ENCODE results near the gene FGF5.

The FGF5 gene

GRCh38 chr4:80252953-80253352, 13.5 kb upstream of the FGF5 start:
- Histone ChIP-seq H3K4me1 (ENCODE audit: control insufficient read depth in 2 of 2, insufficient read depth in 1 of 2, low read depth in 1 of 2, low read length in 2 of 2) (no peaks in the 10 kb centered on the region), H3K23ac (ENCODE audit: low read depth, low read length, poor library complexity) (no peak overlapping the region), H3K18ac (ENCODE audit: low read length) (no peak overlapping the region), H2BK12ac (ENCODE audit: low read length) (no peak overlapping the region), H3K79me1 (ENCODE audit: low read depth, low read length) (no peaks in the 10 kb centered on the region), H3K4ac (ENCODE audit: low read length) (no peak overlapping the region), H4K91ac (ENCODE audit: low read depth, low read length, poor library complexity) (no peak overlapping the region), H3K9ac (ENCODE audit: low read depth, low read length, poor library complexity) (no peak overlapping the region), H3K4me3 (ENCODE audit: low read length in 2 of 2) (no peak overlapping the region), H4K8ac (ENCODE audit: low read depth, low read length) (no peak overlapping the region), H2AFZ (ENCODE audit: low read length) (no peak overlapping the region), H3K4me2 (ENCODE audit: insufficient read depth, low read length, poor library complexity, severe bottlenecking) (no peak overlapping the region), H2BK120ac (ENCODE audit: low read depth, low read length) (no peak overlapping the region), H3K36me3 (replicated peaks in 1 of 2; ENCODE audit: control insufficient read depth in 2 of 2, insufficient read depth in 2 of 2, low read length in 2 of 2) (no peaks in the 10 kb centered on the region), H3K27ac (replicated peaks; ENCODE audit: low read length) (no peak overlapping the region), H3K27me3 (ENCODE audit: control insufficient read depth in 3 of 3, insufficient read depth in 3 of 3, low read depth in 1 of 3, low read length in 3 of 3) (peaks cover 0 to 5% (median 0%) of the 10 kb centered on the region in 3 experiments), H3K14ac (ENCODE audit: low read length) (no peak overlapping the region), H2BK5ac (ENCODE audit: low read length) (no peak overlapping the region), H3K9me3 (replicated peaks in 1 of 2; ENCODE audit: control insufficient read depth in 2 of 2, insufficient read depth in 1 of 2, low read depth in 1 of 2, low read length in 2 of 2) (no peaks in the 10 kb centered on the region), H2BK15ac (ENCODE audit: low read length) (no peak overlapping the region), H2AK5ac (ENCODE audit: low read depth, low read length) (no peak overlapping the region)
- DNase-seq (ENCODE audit: low spot score): no peak

DNA sequence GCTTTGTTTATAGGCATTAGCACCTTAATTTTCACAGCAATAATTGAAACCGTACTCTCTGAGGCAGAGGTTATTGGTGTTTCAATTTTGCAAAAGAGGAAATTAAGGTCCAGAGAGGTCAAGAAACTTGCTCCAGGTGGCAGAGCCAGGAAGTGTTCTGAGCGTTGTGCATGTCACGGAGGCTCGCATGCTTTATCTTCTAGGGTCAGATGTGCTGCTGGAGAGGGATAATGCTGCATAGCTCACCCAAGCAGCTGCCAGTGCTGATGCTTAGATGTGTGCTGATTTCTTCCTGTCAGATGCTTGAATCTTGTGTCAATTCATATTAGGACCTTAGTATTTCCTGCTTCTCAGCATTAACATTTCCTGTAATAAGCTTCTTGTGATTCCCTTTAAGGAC, 13.0 kb upstream of the FGF5 start:
- Histone ChIP-seq H3K9ac (ENCODE audit: low read depth, low read length, poor library complexity) (no peak overlapping the region), H2BK5ac (ENCODE audit: low read length) (no peak overlapping the region), H2BK12ac (ENCODE audit: low read length) (no peak overlapping the region), H3K4me3 (ENCODE audit: low read length in 2 of 2) (no peak overlapping the region), H3K27ac (replicated peaks; ENCODE audit: low read length) (no peak overlapping the region), H3K23ac (ENCODE audit: low read depth, low read length, poor library complexity) (no peak overlapping the region), H3K79me1 (ENCODE audit: low read depth, low read length) (no peaks in the 10 kb centered on the region), H2AK5ac (ENCODE audit: low read depth, low read length) (no peak overlapping the region), H3K18ac (ENCODE audit: low read length) (no peak overlapping the region), H3K4ac (ENCODE audit: low read length) (no peak overlapping the region), H2AFZ (ENCODE audit: low read length) (no peak overlapping the region), H3K4me2 (ENCODE audit: insufficient read depth, low read length, poor library complexity, severe bottlenecking) (no peak overlapping the region), H3K27me3 (ENCODE audit: control insufficient read depth in 3 of 3, insufficient read depth in 3 of 3, low read depth in 1 of 3, low read length in 3 of 3) (peaks cover 0 to 5% (median 0%) of the 10 kb centered on the region in 3 experiments), H3K14ac (ENCODE audit: low read length) (no peak overlapping the region), H3K36me3 (replicated peaks in 1 of 2; ENCODE audit: control insufficient read depth in 2 of 2, insufficient read depth in 2 of 2, low read length in 2 of 2) (no peaks in the 10 kb centered on the region), H3K4me1 (ENCODE audit: control insufficient read depth in 2 of 2, insufficient read depth in 1 of 2, low read depth in 1 of 2, low read length in 2 of 2) (no peaks in the 10 kb centered on the region), H3K9me3 (replicated peaks in 1 of 2; ENCODE audit: control insufficient read depth in 2 of 2, insufficient read depth in 1 of 2, low read depth in 1 of 2, low read length in 2 of 2) (no peaks in the 10 kb centered on the region), H2BK15ac (ENCODE audit: low read length) (no peak overlapping the region), H4K8ac (ENCODE audit: low read depth, low read length) (no peak overlapping the region), H2BK120ac (ENCODE audit: low read depth, low read length) (no peak overlapping the region), H4K91ac (ENCODE audit: low read depth, low read length, poor library complexity) (no peak overlapping the region)
- DNase-seq (ENCODE audit: low spot score): no peak
- no CpG with 5 or more reads among the region's 4 CpGs for WGBS, 2 donors (ENCODE audit: extremely low coverage in 2 of 2, insufficient read length in 2 of 2, insufficient replicate concordance in 1 of 2)

DNA sequence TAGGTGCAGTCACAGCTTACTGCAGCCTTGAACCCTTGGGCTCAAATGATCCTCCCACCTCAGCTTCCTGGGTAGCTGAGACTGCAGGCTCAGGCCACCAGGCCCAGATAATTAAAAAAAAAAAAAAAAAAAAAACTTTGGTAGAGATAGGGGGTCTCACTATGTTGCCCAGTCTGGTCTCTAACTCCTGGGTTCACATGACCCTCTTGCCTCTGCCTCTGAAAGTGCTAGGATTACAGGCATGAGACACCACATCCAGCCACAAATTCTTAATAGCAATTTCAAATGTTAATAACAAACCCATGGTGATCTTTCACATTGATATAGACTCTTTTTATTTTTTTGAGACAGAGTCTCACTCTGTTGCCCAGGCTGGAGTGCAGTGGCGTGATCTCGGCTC, 12.3 kb upstream of the FGF5 start:
- Histone ChIP-seq H3K4ac (ENCODE audit: low read length) (no peak overlapping the region), H3K18ac (ENCODE audit: low read length) (no peak overlapping the region), H3K4me2 (ENCODE audit: insufficient read depth, low read length, poor library complexity, severe bottlenecking) (no peak overlapping the region), H3K14ac (ENCODE audit: low read length) (no peak overlapping the region), H2AK5ac (ENCODE audit: low read depth, low read length) (no peak overlapping the region), H3K4me3 (ENCODE audit: low read length in 2 of 2) (no peak overlapping the region), H3K4me1 (ENCODE audit: control insufficient read depth in 2 of 2, insufficient read depth in 1 of 2, low read depth in 1 of 2, low read length in 2 of 2) (no peaks in the 10 kb centered on the region), H3K79me1 (ENCODE audit: low read depth, low read length) (no peaks in the 10 kb centered on the region), H3K9me3 (replicated peaks in 1 of 2; ENCODE audit: control insufficient read depth in 2 of 2, insufficient read depth in 1 of 2, low read depth in 1 of 2, low read length in 2 of 2) (no peaks in the 10 kb centered on the region), H4K8ac (ENCODE audit: low read depth, low read length) (no peak overlapping the region), H3K9ac (ENCODE audit: low read depth, low read length, poor library complexity) (no peak overlapping the region), H3K36me3 (replicated peaks in 1 of 2; ENCODE audit: control insufficient read depth in 2 of 2, insufficient read depth in 2 of 2, low read length in 2 of 2) (no peaks in the 10 kb centered on the region), H2BK120ac (ENCODE audit: low read depth, low read length) (no peak overlapping the region), H2BK5ac (ENCODE audit: low read length) (no peak overlapping the region), H3K27me3 (ENCODE audit: control insufficient read depth in 3 of 3, insufficient read depth in 3 of 3, low read depth in 1 of 3, low read length in 3 of 3) (peaks cover 0 to 5% (median 0%) of the 10 kb centered on the region in 3 experiments), H2BK15ac (ENCODE audit: low read length) (no peak overlapping the region), H3K23ac (ENCODE audit: low read depth, low read length, poor library complexity) (no peak overlapping the region), H2BK12ac (ENCODE audit: low read length) (no peak overlapping the region), H3K27ac (replicated peaks; ENCODE audit: low read length) (no peak overlapping the region), H2AFZ (ENCODE audit: low read length) (no peak overlapping the region), H4K91ac (ENCODE audit: low read depth, low read length, poor library complexity) (no peak overlapping the region)
- no CpG with 5 or more reads among the region's 2 CpGs for WGBS, 2 donors (ENCODE audit: extremely low coverage in 2 of 2, insufficient read length in 2 of 2, insufficient replicate concordance in 1 of 2)
- DNase-seq (ENCODE audit: low spot score): no peak

DNA sequence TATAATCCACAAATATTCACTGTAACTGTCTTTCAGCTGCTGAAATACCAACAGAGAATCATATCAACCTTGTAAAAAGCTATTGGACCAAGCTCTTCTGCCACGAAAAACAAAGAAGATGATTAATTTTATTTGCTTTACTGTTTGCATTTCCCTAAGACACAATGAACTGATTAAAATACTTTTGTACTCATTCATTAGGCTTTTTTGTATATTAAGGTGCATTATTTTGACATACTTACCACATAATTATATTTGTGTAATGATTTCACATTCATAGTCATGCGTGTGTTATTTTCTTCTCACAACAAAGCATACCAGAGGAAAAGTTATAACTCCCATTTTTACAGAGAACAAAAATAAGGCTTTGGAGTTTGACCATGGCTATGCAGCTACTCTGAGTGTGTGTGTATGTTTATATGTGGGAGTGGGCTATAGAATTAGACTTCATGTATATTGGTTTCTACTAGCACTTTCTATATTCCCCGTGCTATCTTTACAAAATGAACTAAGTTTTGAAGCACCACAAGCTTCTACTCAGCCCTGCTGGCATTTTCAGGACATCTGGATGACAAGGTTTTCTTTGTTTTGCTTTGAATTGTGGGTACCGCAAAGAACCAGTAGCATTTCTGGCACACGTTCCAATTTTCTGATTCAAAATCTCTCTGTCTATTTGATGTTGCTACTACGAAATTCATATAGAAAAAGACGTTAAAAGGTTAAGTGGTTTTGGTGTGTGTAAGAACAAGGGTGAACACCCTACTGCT, 11.0 kb upstream of the FGF5 start:
- Histone ChIP-seq H3K14ac (ENCODE audit: low read length) (no peak overlapping the region), H2BK120ac (ENCODE audit: low read depth, low read length) (no peak overlapping the region), H3K79me1 (ENCODE audit: low read depth, low read length) (no peaks in the 10 kb centered on the region), H2BK15ac (ENCODE audit: low read length) (no peak overlapping the region), H3K9ac (ENCODE audit: low read depth, low read length, poor library complexity) (no peak overlapping the region), H3K4me1 (ENCODE audit: control insufficient read depth in 2 of 2, insufficient read depth in 1 of 2, low read depth in 1 of 2, low read length in 2 of 2) (no peaks in the 10 kb centered on the region), H3K23ac (ENCODE audit: low read depth, low read length, poor library complexity) (no peak overlapping the region), H3K18ac (ENCODE audit: low read length) (no peak overlapping the region), H3K4me2 (ENCODE audit: insufficient read depth, low read length, poor library complexity, severe bottlenecking) (no peak overlapping the region), H3K9me3 (replicated peaks in 1 of 2; ENCODE audit: control insufficient read depth in 2 of 2, insufficient read depth in 1 of 2, low read depth in 1 of 2, low read length in 2 of 2) (no peaks in the 10 kb centered on the region), H3K27me3 (ENCODE audit: control insufficient read depth in 3 of 3, insufficient read depth in 3 of 3, low read depth in 1 of 3, low read length in 3 of 3) (peaks cover 0 to 8% (median 0%) of the 10 kb centered on the region in 3 experiments), H3K36me3 (replicated peaks in 1 of 2; ENCODE audit: control insufficient read depth in 2 of 2, insufficient read depth in 2 of 2, low read length in 2 of 2) (no peaks in the 10 kb centered on the region), H3K4ac (ENCODE audit: low read length) (no peak overlapping the region), H4K91ac (ENCODE audit: low read depth, low read length, poor library complexity) (no peak overlapping the region), H3K27ac (replicated peaks; ENCODE audit: low read length) (no peak overlapping the region), H4K8ac (ENCODE audit: low read depth, low read length) (no peak overlapping the region), H3K4me3 (ENCODE audit: low read length in 2 of 2) (no peak overlapping the region), H2BK5ac (ENCODE audit: low read length) (no peak overlapping the region), H2BK12ac (ENCODE audit: low read length) (no peak overlapping the region), H2AFZ (ENCODE audit: low read length) (no peak overlapping the region), H2AK5ac (ENCODE audit: low read depth, low read length) (no peak overlapping the region)
- WGBS, 2 donors (ENCODE audit: extremely low coverage in 2 of 2, insufficient read length in 2 of 2, insufficient replicate concordance in 1 of 2): no CpG with 5 or more reads among the region's 7 CpGs
- no peak for DNase-seq (ENCODE audit: low spot score)

Measured in neuronal stem cell (in vitro differentiated cells).